Epidermal melanocyte (primary cell): ENCODE measurements around the gene CDCP1.

Experiments used
- DNase-seq: peaks from one replicate; pipeline ENCODE4 v3.0.0; 2011; ENCODE audit warnings: low spot score; ENCODE audit not compliant: insufficient read length

CDCP1 gene, protein sequence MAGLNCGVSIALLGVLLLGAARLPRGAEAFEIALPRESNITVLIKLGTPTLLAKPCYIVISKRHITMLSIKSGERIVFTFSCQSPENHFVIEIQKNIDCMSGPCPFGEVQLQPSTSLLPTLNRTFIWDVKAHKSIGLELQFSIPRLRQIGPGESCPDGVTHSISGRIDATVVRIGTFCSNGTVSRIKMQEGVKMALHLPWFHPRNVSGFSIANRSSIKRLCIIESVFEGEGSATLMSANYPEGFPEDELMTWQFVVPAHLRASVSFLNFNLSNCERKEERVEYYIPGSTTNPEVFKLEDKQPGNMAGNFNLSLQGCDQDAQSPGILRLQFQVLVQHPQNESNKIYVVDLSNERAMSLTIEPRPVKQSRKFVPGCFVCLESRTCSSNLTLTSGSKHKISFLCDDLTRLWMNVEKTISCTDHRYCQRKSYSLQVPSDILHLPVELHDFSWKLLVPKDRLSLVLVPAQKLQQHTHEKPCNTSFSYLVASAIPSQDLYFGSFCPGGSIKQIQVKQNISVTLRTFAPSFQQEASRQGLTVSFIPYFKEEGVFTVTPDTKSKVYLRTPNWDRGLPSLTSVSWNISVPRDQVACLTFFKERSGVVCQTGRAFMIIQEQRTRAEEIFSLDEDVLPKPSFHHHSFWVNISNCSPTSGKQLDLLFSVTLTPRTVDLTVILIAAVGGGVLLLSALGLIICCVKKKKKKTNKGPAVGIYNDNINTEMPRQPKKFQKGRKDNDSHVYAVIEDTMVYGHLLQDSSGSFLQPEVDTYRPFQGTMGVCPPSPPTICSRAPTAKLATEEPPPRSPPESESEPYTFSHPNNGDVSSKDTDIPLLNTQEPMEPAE

DNA sequence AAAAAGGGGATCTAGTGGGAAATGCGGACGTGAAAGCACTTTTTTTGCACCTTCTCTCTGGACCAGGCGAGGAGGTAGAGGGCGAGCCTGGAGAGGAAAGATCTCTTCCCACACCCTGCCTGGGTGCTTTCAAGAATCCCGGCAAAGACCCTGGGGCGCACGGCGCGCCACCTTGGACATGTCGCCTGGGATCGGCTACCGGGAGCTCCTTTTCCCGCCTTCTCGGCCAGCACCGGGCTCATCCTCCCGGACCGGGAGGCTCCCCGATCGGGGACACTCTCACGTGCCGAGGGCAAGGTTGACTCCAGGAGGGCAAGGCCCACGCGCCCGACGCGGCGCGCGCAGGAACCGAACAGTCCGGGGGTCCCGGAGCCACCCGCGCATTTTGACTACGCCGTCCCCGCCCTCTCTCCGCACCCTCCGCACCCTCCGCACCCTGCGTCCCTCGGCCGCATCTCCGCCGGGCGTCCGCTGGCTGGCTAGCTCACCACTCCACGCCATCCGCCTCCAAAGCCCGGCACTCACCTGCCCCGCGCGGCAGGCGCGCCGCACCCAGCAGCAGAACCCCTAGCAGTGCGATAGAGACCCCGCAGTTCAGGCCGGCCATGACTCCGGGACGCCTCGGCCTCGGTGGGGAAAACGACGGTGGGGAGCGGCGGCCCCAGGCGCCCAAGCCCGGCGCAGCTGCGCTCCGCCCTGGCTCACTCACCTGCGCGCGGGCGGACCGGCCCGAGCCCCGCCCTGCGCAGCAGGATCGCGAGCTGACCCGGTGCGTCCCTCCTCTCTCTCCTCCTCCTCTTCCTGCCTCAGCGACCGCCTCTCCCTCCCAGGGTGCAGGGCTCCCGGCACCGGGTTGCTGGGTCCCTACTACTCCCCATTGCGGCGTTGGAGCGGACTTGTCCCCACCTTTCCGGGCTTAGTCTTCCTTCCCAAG is at the start of gene CDCP1:
CDCP1 (minus strand) TSS at position 698 of the 934 bp plus-strand sequence; CDS start at position 607, 91 bp downstream.
- no peak for DNase-seq

GRCh38 chr3:45194791-45195190 is 48.6 kb upstream of the CDCP1 start:
- DNase-seq = no peak

DNA sequence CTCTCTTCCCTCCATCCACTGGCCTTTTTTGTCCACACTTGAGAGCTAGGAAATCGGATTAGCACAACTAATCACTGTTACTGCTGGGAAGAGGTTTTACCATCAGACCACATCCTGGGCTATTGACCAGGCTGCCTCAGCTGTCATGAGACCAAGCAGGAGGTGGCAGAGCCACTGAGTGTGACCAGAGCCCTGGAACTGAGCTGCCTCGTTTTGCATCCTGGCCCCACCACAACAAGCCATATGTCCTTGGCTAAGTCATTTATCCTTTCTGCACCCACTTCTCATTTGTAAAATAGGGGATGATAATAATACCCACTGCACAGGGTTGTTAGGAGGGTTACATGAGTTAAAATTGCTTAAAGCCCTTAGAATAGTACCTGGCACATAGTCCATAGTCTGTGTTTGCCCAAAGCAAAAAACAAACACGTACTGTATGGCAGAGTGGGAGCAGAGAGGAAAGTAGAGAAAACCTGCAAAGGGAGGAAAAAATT is 45.8 kb upstream of the CDCP1 start:
- DNase-seq = no peak

- DNase-seq = no peak
These were observed 45.2 kb upstream of the CDCP1 start for GRCh38 chr3:45191424-45191823.

DNA sequence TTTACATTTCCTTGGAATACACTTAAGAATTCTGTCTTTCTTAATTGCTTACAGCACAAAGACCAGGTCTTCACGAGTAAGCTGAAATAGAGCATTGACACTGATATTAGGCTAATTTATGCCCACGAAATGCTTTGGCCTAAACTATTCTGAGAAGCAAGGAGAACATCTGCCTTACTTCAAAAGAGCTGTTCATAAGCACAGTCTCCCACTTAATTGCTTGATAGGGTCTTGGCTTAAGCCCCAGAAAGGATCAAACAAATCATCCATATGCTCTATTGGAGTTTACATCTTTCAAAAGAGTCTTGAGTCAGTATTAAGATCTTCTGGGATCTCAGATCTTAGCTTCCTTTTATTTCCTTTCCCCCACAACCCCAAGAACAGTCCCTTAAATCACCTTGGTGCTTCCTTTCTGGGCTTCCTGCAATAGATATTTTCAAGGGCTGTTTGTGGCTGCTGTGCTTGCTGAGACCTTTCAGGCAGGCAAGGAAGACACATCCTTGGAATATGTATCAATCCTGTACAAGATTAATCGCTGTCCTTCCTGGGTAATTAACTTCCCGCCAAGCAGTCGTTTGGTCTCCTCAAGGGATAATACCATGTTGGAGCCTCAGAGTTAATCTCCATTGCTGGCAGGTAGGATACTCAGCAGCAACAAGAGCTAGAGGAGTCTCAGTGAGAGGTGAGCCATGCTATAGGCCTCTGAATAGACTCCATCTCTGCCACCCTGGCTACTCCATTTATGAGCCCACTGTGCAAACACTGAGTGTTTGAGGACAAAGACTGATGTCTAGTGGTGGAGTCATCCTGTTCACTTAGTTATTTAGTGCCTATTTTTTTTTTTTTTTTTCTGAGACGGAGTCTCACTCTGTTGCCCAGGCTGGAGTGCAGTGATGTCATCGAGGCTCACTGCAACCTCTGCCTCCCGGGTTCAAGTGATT is 42.8 kb upstream of the CDCP1 start:
- no peak for DNase-seq

- DNase-seq = no peak
These were observed 41.5 kb upstream of the CDCP1 start for GRCh38 chr3:45187694-45188141.

GRCh38 chr3:45186871-45187270 is 40.7 kb upstream of the CDCP1 start:
- DNase-seq = no peak

DNA sequence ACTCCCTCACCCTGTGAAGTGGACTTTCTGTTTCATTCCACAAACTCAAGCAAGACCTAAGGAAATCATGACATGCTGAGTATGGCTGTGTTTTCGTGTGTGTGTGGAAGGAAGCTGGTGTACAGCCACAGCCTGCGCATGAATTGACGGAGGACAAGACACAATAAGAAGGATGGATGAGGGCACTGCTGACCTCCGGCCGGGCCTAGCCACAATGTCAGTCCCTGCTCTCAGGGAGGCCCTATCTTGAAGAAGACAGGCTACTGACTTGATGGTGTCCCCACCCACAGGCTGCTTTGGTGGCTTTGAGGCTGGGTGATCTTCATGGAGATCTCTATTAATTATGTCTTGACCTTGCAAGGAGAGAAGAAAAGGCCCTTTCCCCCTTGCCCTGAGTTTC is 39.3 kb upstream of the CDCP1 start:
- no peak for DNase-seq

GRCh38 chr3:45185052-45185451 is 38.9 kb upstream of the CDCP1 start:
- DNase-seq = no peak

DNA sequence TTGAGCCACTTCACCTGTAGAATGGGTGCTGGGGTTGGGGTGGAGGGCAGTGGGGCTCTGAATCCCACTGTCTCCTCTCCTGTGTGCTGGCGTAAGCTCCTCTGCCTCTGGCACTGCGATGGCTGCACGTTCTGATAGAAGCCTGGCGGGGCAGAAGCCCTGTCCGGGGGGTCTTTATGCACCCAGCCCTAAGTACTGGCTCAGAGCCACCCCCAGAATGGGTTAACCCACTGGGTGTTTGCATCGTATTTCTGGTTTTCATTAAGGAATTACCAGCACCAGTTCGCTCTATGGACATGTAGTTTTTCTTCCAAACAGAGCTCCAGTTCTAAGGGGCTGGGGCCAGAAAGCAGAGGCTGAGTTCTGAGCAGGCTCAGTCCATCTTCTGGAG is 37.7 kb upstream of the CDCP1 start:
- DNase-seq = no peak

- DNase-seq = no peak
These were observed 37.0 kb upstream of the CDCP1 start for GRCh38 chr3:45182915-45183871.

DNA sequence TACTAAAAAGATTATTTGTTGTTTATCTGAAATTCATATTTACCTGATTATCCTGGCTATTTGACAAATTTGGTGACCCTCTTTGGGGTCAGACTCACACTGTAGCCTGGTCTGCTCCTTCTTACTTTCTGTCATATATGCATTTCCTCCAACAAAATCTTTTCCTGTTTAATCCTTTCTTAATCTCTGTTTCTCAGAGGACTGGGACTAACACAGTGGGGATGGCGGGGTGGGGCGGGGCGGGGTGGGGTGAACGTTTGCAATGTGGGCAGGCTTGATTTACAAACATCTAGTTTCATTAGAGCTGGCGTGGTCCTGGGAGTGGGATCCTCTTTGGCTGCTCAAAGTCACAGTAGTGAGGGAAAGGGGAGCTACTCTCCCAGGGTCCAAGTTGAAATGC is 35.3 kb upstream of the CDCP1 start:
- no peak for DNase-seq

GRCh38 chr3:45180899-45181298 is 34.7 kb upstream of the CDCP1 start:
- no peak for DNase-seq

DNA sequence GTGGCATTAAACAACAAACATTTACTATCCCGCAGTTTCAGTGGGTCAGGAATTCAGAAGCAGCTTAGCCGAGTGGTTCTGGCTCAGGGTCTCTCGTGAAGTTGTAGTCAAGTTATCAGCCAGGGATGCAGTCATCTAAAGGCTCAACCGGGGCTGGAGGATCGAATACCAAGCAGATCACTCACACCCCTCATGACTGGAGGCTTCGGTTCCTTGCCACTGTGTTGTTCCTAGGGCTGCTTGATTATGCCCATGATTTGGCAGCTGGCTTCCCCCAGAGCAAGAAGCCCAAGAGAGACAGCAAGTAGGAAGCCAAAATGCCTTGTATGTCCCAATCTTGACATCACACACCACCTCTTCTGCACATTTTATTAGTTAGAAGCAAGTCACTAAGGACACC is 33.9 kb upstream of the CDCP1 start:
- DNase-seq = no peak

- no peak for DNase-seq
These were observed 33.0 kb upstream of the CDCP1 start for GRCh38 chr3:45179163-45179562.

DNA sequence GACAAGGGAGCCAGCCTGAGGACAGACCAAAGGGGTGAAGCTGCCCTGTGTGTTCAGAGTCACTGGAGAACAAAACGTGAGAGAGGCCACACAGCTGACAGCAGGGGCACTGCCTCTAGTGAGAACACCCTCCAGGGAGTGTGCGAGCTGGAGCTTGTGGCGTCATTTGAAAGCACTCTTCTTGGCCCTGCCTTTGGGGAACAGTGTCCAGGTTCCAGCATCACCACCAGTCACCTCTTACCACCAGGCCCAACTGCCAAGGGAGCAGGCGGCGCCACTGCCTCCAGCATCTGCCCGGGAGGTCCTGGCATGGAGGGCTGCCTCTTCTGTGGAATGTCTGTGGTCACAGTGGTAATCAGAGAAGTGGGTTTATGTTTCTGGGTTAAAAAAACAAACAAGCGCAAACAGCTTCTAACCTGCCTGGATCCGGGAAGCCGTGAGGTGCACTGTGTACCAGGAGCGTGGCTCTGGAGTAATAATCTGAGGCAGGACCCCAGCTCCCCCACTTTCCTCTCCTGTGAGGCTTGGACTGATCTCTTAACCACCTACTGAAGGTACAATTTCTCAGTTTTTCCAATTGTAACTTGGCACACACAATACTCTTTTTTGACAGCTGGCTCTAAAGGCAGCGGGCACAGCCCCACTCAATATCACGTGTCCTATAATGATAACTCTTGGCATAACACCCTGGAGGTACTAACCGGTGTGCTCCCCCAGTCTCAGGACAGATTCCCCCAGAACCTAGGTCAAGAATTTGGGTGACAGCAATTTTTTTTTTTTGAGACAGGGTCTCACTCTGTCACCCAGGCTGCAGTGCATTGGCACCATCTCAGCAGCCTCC is 32.2 kb upstream of the CDCP1 start:
- peak; percentile 37 for DNase-seq

GRCh38 chr3:45176912-45177311 is 30.7 kb upstream of the CDCP1 start:
- no peak for DNase-seq

- no peak for DNase-seq
These were observed 28.1 kb upstream of the CDCP1 start for GRCh38 chr3:45174234-45174633.
